CD8-positive, alpha-beta memory T cell (primary cell): ENCODE results near the gene VPS25. TPM values are rescaled to one million over a fixed set of nuclear protein-coding genes. Genes with fewer than 3 reads are reported as not detected.

Experiments
- CTCF ChIA-PET: fragments of 350-600 bp; sonication (Branson Sonifier 250); formaldehyde crosslinking; loops from one replicate; lab custom pipeline; 2021; ENCODE audit warnings: antibody characterized with exemption; lab: Charles Lee
- POLR2A ChIA-PET: fragments of 350-600 bp; sonication (Branson Sonifier 250); formaldehyde crosslinking; loops from one replicate; lab custom pipeline; 2021; ENCODE audit warnings: antibody characterized with exemption; lab: Charles Lee
- DNase-seq, 5 donors: peaks; one replicate each; pipeline versions ENCODE4 v3.0.0 to v3.0.0-alpha.2; 2020 to 2022; ENCODE audit warnings: mixed read lengths in 1 of 5
- H3K27ac ChIP-seq: one replicate; pipeline ENCODE4 v1.7.0; 2013; ENCODE audit warnings: low read depth, mild to moderate bottlenecking, low read length, moderate library complexity
- H3K27me3 ChIP-seq: 2 replicates; pipeline ENCODE4 v1.7.0; 2013; ENCODE audit warnings: low read length, mild to moderate bottlenecking; ENCODE audit not compliant: insufficient read depth, poor library complexity, severe bottlenecking
- H3K36me3 ChIP-seq: 2 replicates; pipeline ENCODE4 v1.7.0; 2013; ENCODE audit warnings: mild to moderate bottlenecking, low read length, moderate library complexity; ENCODE audit not compliant: insufficient read depth
- H3K4me1 ChIP-seq: 2 replicates; pipeline ENCODE4 v1.7.0; 2013; ENCODE audit warnings: mild to moderate bottlenecking, low read length, moderate library complexity; ENCODE audit not compliant: insufficient read depth
- H3K4me3 ChIP-seq: 2 replicates; pipeline ENCODE4 v1.7.0; 2013; ENCODE audit warnings: mild to moderate bottlenecking, low read length
- H3K9me3 ChIP-seq: 2 replicates; pipeline ENCODE4 v1.7.0; 2013; ENCODE audit warnings: mild to moderate bottlenecking, low read length
- H3K27ac Mint-ChIP-seq, 8 donors: one replicate each; pipeline ENCODE4 v1.8.0; 2020 to 2021; ENCODE audit warnings: mixed read lengths in 8 of 8, mild to moderate bottlenecking in 6 of 8, inconsistent platforms in 3 of 8, moderate library complexity in 3 of 8
- H3K27me3 Mint-ChIP-seq, 2 donors: one replicate each; pipeline ENCODE4 v1.8.0; 2020 to 2021; ENCODE audit warnings: mixed read lengths in 2 of 2, mild to moderate bottlenecking in 1 of 2, moderate library complexity in 1 of 2
- H3K36me3 Mint-ChIP-seq, 3 donors: one replicate each; pipeline ENCODE4 v1.8.0; 2020 to 2021; ENCODE audit warnings: mixed read lengths in 3 of 3, inconsistent platforms in 1 of 3, mild to moderate bottlenecking in 1 of 3
- H3K4me1 Mint-ChIP-seq, 3 donors: one replicate each; pipeline ENCODE4 v1.8.0; 2020 to 2021; ENCODE audit warnings: mixed read lengths in 3 of 3, inconsistent platforms in 1 of 3, mild to moderate bottlenecking in 1 of 3
- H3K4me3 Mint-ChIP-seq, 7 donors: one replicate each; pipeline ENCODE4 v1.8.0; 2020 to 2021; ENCODE audit warnings: mixed read lengths in 7 of 7, mild to moderate bottlenecking in 6 of 7, moderate library complexity in 4 of 7, inconsistent platforms in 2 of 7
- H3K9me3 Mint-ChIP-seq, 5 donors: one replicate each; pipeline ENCODE4 v1.8.0; 2020 to 2022; ENCODE audit warnings: mixed read lengths in 5 of 5, mild to moderate bottlenecking in 3 of 5, moderate library complexity in 2 of 5, inconsistent platforms in 1 of 5
- polyA plus RNA-seq: library from polyadenylated mRNA; unstranded; fragments of 300-500 nt; fragmentation: Illumina TruSeq; gene quantifications from one replicate; pipeline ENCODE4 v1.2.3, GENCODE V29; 2021
- total RNA-seq, 2 experiments: library from RNA; stranded (reverse); gene quantifications; one replicate each; pipeline ENCODE4 v1.2.3, GENCODE V29; 2021

VPS25 gene
- total and polyA plus RNA-seq, 3 experiments from 2014 or later: 63.8 to 108 (median 101) TPM

- peak; percentile 86 to 95 (median 93) for DNase-seq
- Mint-ChIP-seq H3K4me1 (peaks cover 16 to 37% (median 25%) of the 10 kb centered on the region in 3 donors), H3K4me3 (peak within 1 kb of the TSS; percentile 87 to 98 (median 96)), H3K27ac (peak within 1 kb of the TSS; percentile 82 to 97 (median 92)), H3K27me3 (peaks cover 3 to 25% of the 10 kb centered on the region in 2 donors), H3K9me3 (no peaks in the 10 kb centered on the region), H3K36me3 (peaks cover 0 to 13% (median 2%) of the 10 kb centered on the region in 3 donors)
- ChIA-PET POLR2A (no interaction called here), CTCF (no interaction called here)
- H3K27me3 ChIP-seq: no peaks in the 10 kb centered on the region
- peaks cover 18% of the 10 kb centered on the region for H3K4me1 ChIP-seq
- H3K9me3 ChIP-seq: no peaks in the 10 kb centered on the region
- H3K4me3 ChIP-seq: peak within 1 kb of the TSS; percentile 70
- H3K36me3 ChIP-seq: no peaks in the 10 kb centered on the region
- H3K27ac ChIP-seq: peak within 1 kb of the TSS; percentile 60
These were observed 28.2 kb upstream of the VPS25 start, which contains the start of gene EZH1 for GRCh38 chr17:42744806-42745617. EZH1 (minus strand) TSS chr17:42745040; CDS start chr17:42728941, 16,099 bp downstream.

DNA sequence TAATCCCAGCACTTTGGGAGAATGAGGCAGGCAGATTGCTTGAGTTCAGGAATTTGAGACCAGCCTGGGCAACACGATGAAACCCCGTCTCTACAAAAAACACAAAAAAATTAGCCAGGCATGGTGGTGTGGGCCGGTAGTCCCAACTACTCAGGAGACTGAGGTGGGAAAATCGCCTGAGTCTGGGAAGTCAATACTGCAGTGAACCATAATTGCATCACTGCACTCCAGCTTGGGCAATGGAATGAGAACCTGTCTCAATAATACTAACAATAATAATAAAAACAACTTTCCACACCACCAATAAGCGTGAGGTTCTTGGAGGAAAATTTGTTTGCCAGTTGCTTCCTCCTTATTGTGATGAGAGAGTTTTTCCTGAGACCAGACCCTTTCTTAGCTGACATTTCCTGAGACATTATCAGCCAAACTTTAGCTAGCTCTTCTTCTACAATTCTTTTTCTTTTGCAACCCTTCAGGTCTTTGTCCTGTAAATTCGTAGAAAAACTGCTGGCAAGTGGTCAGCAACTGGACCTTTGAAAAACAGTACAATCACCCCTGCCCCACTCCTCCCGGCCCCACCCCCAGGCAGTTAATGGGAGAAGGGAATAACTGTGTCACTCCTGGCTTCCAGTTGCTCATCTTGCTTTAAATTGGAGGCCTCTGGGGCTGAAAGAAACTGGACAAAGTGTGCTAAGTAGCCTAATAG, 24.9 kb upstream of the VPS25 start:
- H3K36me3 Mint-ChIP-seq: peaks cover 0 to 9% (median 0%) of the 10 kb centered on the region in 3 donors
- ChIA-PET CTCF (interaction anchor here (1.8 kb wide), 1 partner anchor 15 kb away, joined by 6 read pairs; no protein-coding TSS in a partner anchor), POLR2A (interaction anchor here (0.6 kb wide), 1 partner anchor 887 kb away, joined by 8 read pairs; no protein-coding TSS in a partner anchor)
- Histone ChIP-seq H3K27me3 (no peaks in the 10 kb centered on the region), H3K4me3 (no peak overlapping the region), H3K36me3 (no peaks in the 10 kb centered on the region), H3K27ac (no peak overlapping the region), H3K4me1 (peaks cover 14% of the 10 kb centered on the region), H3K9me3 (no peaks in the 10 kb centered on the region)
- no peaks in the 10 kb centered on the region for H3K9me3 Mint-ChIP-seq
- H3K4me1 Mint-ChIP-seq: peaks cover 14 to 18% (median 16%) of the 10 kb centered on the region in 3 donors
- peaks cover 8 to 39% of the 10 kb centered on the region in 2 donors for H3K27me3 Mint-ChIP-seq
- no peak for DNase-seq
- no peak overlapping the region for H3K27ac Mint-ChIP-seq
- peak overlapping the region in 2 of 7 donors; percentile 63 to 65 for H3K4me3 Mint-ChIP-seq

GRCh38 chr17:42748908-42749798, 24.1 kb upstream of the VPS25 start:
- Mint-ChIP-seq H3K4me3 (peak overlapping the region in 1 of 7 donors; percentile 65), H3K9me3 (no peaks in the 10 kb centered on the region), H3K27ac (no peak overlapping the region), H3K4me1 (peaks cover 8 to 11% (median 9%) of the 10 kb centered on the region in 3 donors), H3K27me3 (peaks cover 8 to 43% of the 10 kb centered on the region in 2 donors), H3K36me3 (peaks cover 0 to 9% (median 0%) of the 10 kb centered on the region in 3 donors)
- CTCF ChIA-PET: interaction anchor here (1.8 kb wide), 1 partner anchor 14 kb away, joined by 6 read pairs; no protein-coding TSS in a partner anchor
- no peaks in the 10 kb centered on the region for H3K36me3 ChIP-seq
- no peak overlapping the region for H3K27ac ChIP-seq
- H3K4me3 ChIP-seq: no peak overlapping the region
- H3K9me3 ChIP-seq: no peaks in the 10 kb centered on the region
- no peaks in the 10 kb centered on the region for H3K27me3 ChIP-seq
- H3K4me1 ChIP-seq: peaks cover 6% of the 10 kb centered on the region
- POLR2A ChIA-PET: no interaction called here
- DNase-seq: no peak

DNA sequence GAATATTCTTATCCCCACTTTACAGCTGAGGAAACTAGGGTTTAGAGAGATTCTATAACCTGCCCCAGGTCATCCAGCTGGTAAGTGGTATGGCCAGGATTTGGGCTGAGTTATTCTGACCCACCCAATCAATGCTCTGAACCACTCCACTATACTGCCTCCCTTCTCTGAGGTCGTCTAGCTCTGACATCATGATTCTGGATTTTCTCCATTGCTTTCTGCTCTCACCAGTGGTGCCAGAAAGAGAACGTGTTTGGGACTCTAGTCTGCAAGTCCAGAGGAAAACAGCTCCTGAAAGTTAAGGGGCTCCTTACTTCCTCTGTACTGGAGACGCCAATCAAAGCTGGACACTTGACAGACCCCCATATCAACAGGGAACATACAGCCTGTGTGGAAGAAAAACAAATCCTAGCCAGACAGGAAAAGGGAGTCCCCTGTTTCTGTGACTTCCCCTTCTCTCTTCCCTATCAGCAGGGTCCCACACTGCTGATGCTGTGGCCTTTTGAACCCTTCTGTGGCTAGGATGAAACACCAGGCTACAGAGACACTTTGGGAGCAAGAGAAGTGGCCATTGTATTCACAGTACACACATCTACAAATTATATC, 22.4 kb upstream of the VPS25 start:
- no peaks in the 10 kb centered on the region for H3K36me3 ChIP-seq

GRCh38 chr17:42751628-42752027, 21.6 kb upstream of the VPS25 start:
- H3K36me3 Mint-ChIP-seq: peaks cover 0 to 2% (median 0%) of the 10 kb centered on the region in 3 donors
- no peaks in the 10 kb centered on the region for H3K4me1 Mint-ChIP-seq
- ChIA-PET CTCF (no interaction called here), POLR2A (no interaction called here)
- H3K9me3 Mint-ChIP-seq: peaks cover 0 to 2% (median 0%) of the 10 kb centered on the region in 5 donors
- Histone ChIP-seq H3K4me3 (no peak overlapping the region), H3K27ac (no peak overlapping the region), H3K9me3 (no peaks in the 10 kb centered on the region), H3K27me3 (peaks cover 8% of the 10 kb centered on the region), H3K4me1 (no peaks in the 10 kb centered on the region), H3K36me3 (no peaks in the 10 kb centered on the region)
- no peak overlapping the region for H3K4me3 Mint-ChIP-seq
- no peak for DNase-seq
- H3K27me3 Mint-ChIP-seq: peaks cover 10 to 55% of the 10 kb centered on the region in 2 donors
- no peak overlapping the region for H3K27ac Mint-ChIP-seq

More for the DNA sequence above, 22.4 kb upstream of the VPS25 start:
- H3K36me3 Mint-ChIP-seq: peaks cover 0 to under 1% (median 0%) of the 10 kb centered on the region in 3 donors
- ChIA-PET POLR2A (no interaction called here), CTCF (interaction anchor here (0.6 kb wide), 1 partner anchor 13 kb away, joined by 3 read pairs; no protein-coding TSS in a partner anchor)
- H3K27me3 ChIP-seq: peaks cover 8% of the 10 kb centered on the region
- H3K27ac ChIP-seq: no peak overlapping the region
- H3K4me1 ChIP-seq: no peaks in the 10 kb centered on the region
- no peak for DNase-seq
- H3K4me3 ChIP-seq: no peak overlapping the region
- no peaks in the 10 kb centered on the region for H3K4me1 Mint-ChIP-seq
- no peak overlapping the region for H3K27ac Mint-ChIP-seq
- H3K9me3 Mint-ChIP-seq: no peaks in the 10 kb centered on the region
- H3K4me3 Mint-ChIP-seq: no peak overlapping the region
- no peaks in the 10 kb centered on the region for H3K9me3 ChIP-seq
- peaks cover 8 to 53% of the 10 kb centered on the region in 2 donors for H3K27me3 Mint-ChIP-seq

DNA sequence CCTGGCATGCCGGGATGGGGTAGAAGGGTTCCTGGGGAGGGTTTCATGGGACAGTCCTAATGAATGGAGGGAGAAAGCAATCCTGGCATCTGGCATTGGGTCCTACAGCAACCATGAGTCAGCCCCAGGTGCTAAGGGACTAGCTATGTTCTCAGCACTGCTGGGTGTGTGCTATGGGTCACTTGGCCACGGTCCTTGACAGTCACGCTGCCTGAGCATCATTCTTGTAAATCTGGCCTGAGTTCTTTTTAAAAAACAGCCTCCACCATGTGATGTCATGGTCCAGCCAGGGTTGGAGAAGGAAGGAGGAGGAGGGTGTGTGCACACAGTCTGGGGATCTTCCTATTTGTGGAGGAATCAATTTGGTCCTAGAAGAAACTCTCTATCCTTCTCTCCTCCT, 18.5 kb upstream of the VPS25 start:
- Histone ChIP-seq H3K4me3 (no peak overlapping the region), H3K27me3 (peaks cover 8% of the 10 kb centered on the region), H3K9me3 (no peaks in the 10 kb centered on the region), H3K27ac (no peak overlapping the region), H3K36me3 (no peaks in the 10 kb centered on the region), H3K4me1 (no peaks in the 10 kb centered on the region)
- POLR2A ChIA-PET: interaction anchor here (0.6 kb wide), 1 partner anchor 252 kb away, joined by 3 read pairs; no protein-coding TSS in a partner anchor
- CTCF ChIA-PET: interaction anchor here (0.7 kb wide), 1 partner anchor 9 kb away, joined by 3 read pairs; no protein-coding TSS in a partner anchor
- Mint-ChIP-seq H3K4me3 (no peak overlapping the region), H3K9me3 (peaks cover 0 to 2% (median 0%) of the 10 kb centered on the region in 5 donors), H3K27ac (no peak overlapping the region), H3K4me1 (no peaks in the 10 kb centered on the region), H3K36me3 (peaks cover 0 to 2% (median 0%) of the 10 kb centered on the region in 3 donors), H3K27me3 (peaks cover 11 to 60% of the 10 kb centered on the region in 2 donors)
- no peak for DNase-seq
